A549 (cell line): ENCODE data around the gene CABP7.

ENCODE experiments used
- CTCF ChIP-seq: fragments of >200 bp; sonication (Bioruptor Twin); formaldehyde crosslinking; IDR thresholded peaks from 3 replicates; pipeline ENCODE4 v1.5.1; 2016
- JUN ChIP-seq, 2 experiments: fragments of >200 bp; sonication (Bioruptor Twin); formaldehyde crosslinking; IDR thresholded peaks; 2 replicates in 1 of 2; 3 replicates in 1 of 2; pipeline ENCODE4 v1.6.1; 2016 to 2017
- JUNB ChIP-seq: fragments of >200 bp; sonication (Bioruptor Twin); formaldehyde crosslinking; IDR thresholded peaks from 2 replicates; pipeline ENCODE4 v1.6.1; 2016
- NR3C1 ChIP-seq: fragments of >200 bp; sonication (Bioruptor Twin); formaldehyde crosslinking; IDR thresholded peaks from 3 replicates; pipeline ENCODE4 v1.6.1; 2017
- PHF8 ChIP-seq: fragments of 200-600 bp; sonication (generic); IDR thresholded peaks from 2 replicates; pipeline ENCODE4 v1.6.1; 2016; ENCODE audit warnings: low read depth, mild to moderate bottlenecking, antibody characterized with exemption, moderate library complexity, borderline replicate concordance
- POLR2A ChIP-seq: IDR thresholded peaks from 2 replicates; pipeline ENCODE4 v1.6.1; 2012; ENCODE audit warnings: mild to moderate bottlenecking, low read length
- RAD21 ChIP-seq, 2 experiments: fragments of >200 bp in 1 of 2; sonication (Bioruptor Twin) in 1 of 2; formaldehyde crosslinking in 1 of 2; IDR thresholded peaks in 1 of 2; conservative IDR thresholded peaks in 1 of 2; 2 replicates in 1 of 2; 3 replicates in 1 of 2; pipeline ENCODE4 v1.6.1; 2012 to 2018; ENCODE audit warnings: inconsistent platforms in 1 of 2
- RCOR1 ChIP-seq: fragments of 150-350 bp; IDR thresholded peaks from 2 replicates; pipeline ENCODE4 v1.6.1; 2014; ENCODE audit warnings: antibody characterized with exemption, low read length, low read depth
- RFX5 ChIP-seq: fragments of 450-650 bp; IDR thresholded peaks from 2 replicates; pipeline ENCODE4 v1.7.1; 2014; ENCODE audit warnings: antibody characterized with exemption, mild to moderate bottlenecking, moderate library complexity
- RNF2 ChIP-seq: fragments of 200-600 bp; sonication (generic); IDR thresholded peaks from 2 replicates; pipeline ENCODE4 v1.6.1; 2016; ENCODE audit warnings: low read depth, mild to moderate bottlenecking, antibody characterized with exemption, moderate library complexity, borderline replicate concordance
- SMC3 ChIP-seq: fragments of >200 bp; sonication (Bioruptor Twin); formaldehyde crosslinking; IDR thresholded peaks from 3 replicates; pipeline ENCODE4 v1.6.1; 2018; ENCODE audit warnings: inconsistent platforms
- TF ChIP-seq, protein P1 (sequence below): fragments of >200 bp; sonication (Bioruptor Twin); formaldehyde crosslinking; IDR thresholded peaks from 3 replicates; pipeline ENCODE4 v1.6.1; 2016
- TF ChIP-seq, protein P2 (sequence below): IDR thresholded peaks from 2 replicates; pipeline ENCODE4 v1.6.1; 2012
- TF ChIP-seq, protein P3 (sequence below): fragments of 150-350 bp; IDR thresholded peaks from 2 replicates; pipeline ENCODE4 v1.6.1; 2014; ENCODE audit warnings: low read depth, mild to moderate bottlenecking, low read length

- TF ChIP-seq, protein P1, sequence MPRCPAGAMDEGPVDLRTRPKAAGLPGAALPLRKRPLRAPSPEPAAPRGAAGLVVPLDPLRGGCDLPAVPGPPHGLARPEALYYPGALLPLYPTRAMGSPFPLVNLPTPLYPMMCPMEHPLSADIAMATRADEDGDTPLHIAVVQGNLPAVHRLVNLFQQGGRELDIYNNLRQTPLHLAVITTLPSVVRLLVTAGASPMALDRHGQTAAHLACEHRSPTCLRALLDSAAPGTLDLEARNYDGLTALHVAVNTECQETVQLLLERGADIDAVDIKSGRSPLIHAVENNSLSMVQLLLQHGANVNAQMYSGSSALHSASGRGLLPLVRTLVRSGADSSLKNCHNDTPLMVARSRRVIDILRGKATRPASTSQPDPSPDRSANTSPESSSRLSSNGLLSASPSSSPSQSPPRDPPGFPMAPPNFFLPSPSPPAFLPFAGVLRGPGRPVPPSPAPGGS: no peak
- no peak for TF ChIP-seq CTCF
- TF ChIP-seq, protein P2, sequence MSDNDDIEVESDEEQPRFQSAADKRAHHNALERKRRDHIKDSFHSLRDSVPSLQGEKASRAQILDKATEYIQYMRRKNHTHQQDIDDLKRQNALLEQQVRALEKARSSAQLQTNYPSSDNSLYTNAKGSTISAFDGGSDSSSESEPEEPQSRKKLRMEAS: no peak
- TF ChIP-seq RFX5: no peak
- TF ChIP-seq POLR2A: no peak
- TF ChIP-seq JUNB: no peak
- no peak for TF ChIP-seq SMC3
- no peak for TF ChIP-seq PHF8
- TF ChIP-seq, protein P3, sequence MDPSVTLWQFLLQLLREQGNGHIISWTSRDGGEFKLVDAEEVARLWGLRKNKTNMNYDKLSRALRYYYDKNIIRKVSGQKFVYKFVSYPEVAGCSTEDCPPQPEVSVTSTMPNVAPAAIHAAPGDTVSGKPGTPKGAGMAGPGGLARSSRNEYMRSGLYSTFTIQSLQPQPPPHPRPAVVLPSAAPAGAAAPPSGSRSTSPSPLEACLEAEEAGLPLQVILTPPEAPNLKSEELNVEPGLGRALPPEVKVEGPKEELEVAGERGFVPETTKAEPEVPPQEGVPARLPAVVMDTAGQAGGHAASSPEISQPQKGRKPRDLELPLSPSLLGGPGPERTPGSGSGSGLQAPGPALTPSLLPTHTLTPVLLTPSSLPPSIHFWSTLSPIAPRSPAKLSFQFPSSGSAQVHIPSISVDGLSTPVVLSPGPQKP: no peak
- no peak for TF ChIP-seq NR3C1
- no peak for TF ChIP-seq RNF2
- TF ChIP-seq JUN (IDR thresholded peaks at IDR 0.05): no peak
- TF ChIP-seq RAD21 (conservative IDR thresholded peaks at IDR 0.05 in 1 of 2, IDR thresholded peaks at IDR 0.05 in 1 of 2): no peak
- no peak for TF ChIP-seq RCOR1
These were observed 9.4 kb downstream of the CABP7 start for GRCh38 chr22:29729161-29729560.
